Esophagus (tissue), 2 donors: Measurements from ENCODE around the gene C1orf87. TPM values are rescaled to one million over a fixed set of nuclear protein-coding genes. Genes with fewer than 3 reads are reported as not detected.

Source experiments
- H3K27ac ChIP-seq, 2 donors: one replicate each; pipeline ENCODE4 v1.5.1; 2013; ENCODE audit warnings: low read depth in 2 of 2, mild to moderate bottlenecking in 2 of 2, inconsistent platforms in 1 of 2, low read length in 1 of 2, moderate library complexity in 1 of 2
- H3K27me3 ChIP-seq, 2 donors: one replicate each; pipeline ENCODE4 v1.6.1; 2013; ENCODE audit warnings: low read length in 2 of 2, control low read depth in 1 of 2, mild to moderate bottlenecking in 1 of 2; ENCODE audit not compliant: insufficient read depth in 2 of 2, control insufficient read depth in 1 of 2
- H3K36me3 ChIP-seq, 2 donors: one replicate each; pipeline ENCODE4 v1.6.1; 2013; ENCODE audit warnings: low read length in 1 of 2; ENCODE audit not compliant: control insufficient read depth in 2 of 2, insufficient read depth in 2 of 2
- H3K4me1 ChIP-seq, 2 donors: one replicate each; pipeline ENCODE4 v1.6.1; 2013; ENCODE audit warnings: low read length in 1 of 2; ENCODE audit not compliant: control insufficient read depth in 2 of 2, insufficient read depth in 2 of 2
- H3K4me3 ChIP-seq, 2 donors: one replicate each; pipeline ENCODE4 v1.5.1; 2013; ENCODE audit warnings: low read length in 2 of 2, mild to moderate bottlenecking in 2 of 2, low read depth in 1 of 2, moderate library complexity in 1 of 2
- H3K9me3 ChIP-seq, 2 donors: one replicate each; pipeline ENCODE4 v1.6.1; 2013; ENCODE audit warnings: mild to moderate bottlenecking in 2 of 2, low read depth in 1 of 2, low read length in 1 of 2, moderate library complexity in 1 of 2; ENCODE audit not compliant: control insufficient read depth in 2 of 2, insufficient read depth in 1 of 2
- WGBS, 2 donors: extraction: QIAGEN DNeasy Blood & Tissue Kit; methylation state at CpG; one replicate each; pipeline ENCODE4 v1.1.7; 2013; 5-methylcytosine and 5-hydroxymethylcytosine counted together
- polyA plus RNA-seq, 2 donors: library from polyadenylated mRNA; stranded (reverse); fragments of 200-250 nt; gene quantifications; one replicate each; pipeline ENCODE4 v1.2.3, GENCODE V29; 2013
- donor health status: healthy with polysubstance abuse.
- donor health status: Bipolar disorder and iron deficiency.

Gene C1orf87
- polyA plus RNA-seq, 2 donors: not detected

DNA sequence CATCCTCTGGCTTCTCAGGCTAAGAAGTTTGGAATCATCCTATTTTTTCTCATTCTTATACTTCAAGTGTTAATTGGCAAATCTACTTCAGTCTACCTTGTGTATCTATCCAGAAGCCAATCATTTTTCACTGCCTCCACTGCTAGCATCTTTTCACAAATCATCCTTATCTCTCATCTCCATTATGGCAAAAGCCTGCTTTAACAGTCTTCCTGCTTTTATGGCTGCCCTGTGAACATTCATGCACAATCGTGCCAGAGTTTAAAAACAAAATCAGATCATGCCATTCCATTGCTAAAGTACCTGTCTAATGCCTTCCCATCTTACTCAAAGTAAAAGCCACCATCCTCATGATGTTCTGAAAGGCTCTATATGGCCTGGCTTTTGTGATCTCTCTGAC, 127.8 kb downstream of the C1orf87 start:
- no peaks in the 10 kb centered on the region for H3K27me3 ChIP-seq
- H3K4me3 ChIP-seq: no peak overlapping the region
- no peaks in the 10 kb centered on the region for H3K36me3 ChIP-seq
- WGBS, 2 donors: 38 to 44% methylated on average over 1 of the region's 1 CpG
- no peak overlapping the region for H3K27ac ChIP-seq
- no peaks in the 10 kb centered on the region for H3K9me3 ChIP-seq
- H3K4me1 ChIP-seq: no peaks in the 10 kb centered on the region

Other genes with a start within 250 kb of the C1orf87 start
- 10 to 100 TPM in 1 of 2 donors, 1 to 10 TPM in 1; 9.5 to 21.4 TPM for gene CYP2J2, start 147.0 kb downstream of the C1orf87 start, polyA plus RNA-seq